SJCRH30 (cell line): ENCODE measurements around the gene DYNC2H1. TPM values are rescaled to one million over a fixed set of nuclear protein-coding genes. Genes with fewer than 3 reads are reported as not detected.
A peak's percentile ranks its signal among the peaks of the same experiment; 100 is the strongest.
"Not testable (repeated sequence)": the region's sequence is repeated elsewhere in the genome, so short reads cannot be mapped to it uniquely, and the experiment has no call there.

Source experiments
- DNase-seq, 2 experiments: peaks; one replicate each; pipeline ENCODE4 v3.0.0-alpha.2; 2015 to 2020
- H3K27ac ChIP-seq: fragments of 250-450 bp; sonication (Bioruptor Pico); 2 replicates; pipeline ENCODE4 v1.5.1; 2020; ENCODE audit warnings: mild to moderate bottlenecking, moderate library complexity
- H3K27me3 ChIP-seq: fragments of 250-450 bp; sonication (Bioruptor Pico); 2 replicates; pipeline ENCODE4 v1.5.1; 2020; ENCODE audit warnings: mild to moderate bottlenecking, moderate library complexity
- H3K36me3 ChIP-seq: fragments of 250-450 bp; sonication (Bioruptor Pico); 2 replicates; pipeline ENCODE4 v1.5.1; 2020; ENCODE audit warnings: mild to moderate bottlenecking, moderate library complexity
- H3K4me1 ChIP-seq: fragments of 250-450 bp; sonication (Bioruptor Pico); 2 replicates; pipeline ENCODE4 v1.5.1; 2020; ENCODE audit warnings: mild to moderate bottlenecking, moderate library complexity
- H3K4me3 ChIP-seq: fragments of 250-450 bp; sonication (Bioruptor Pico); 2 replicates; pipeline ENCODE4 v1.5.1; 2020; ENCODE audit warnings: mild to moderate bottlenecking, moderate library complexity
- H3K9me3 ChIP-seq: fragments of 250-450 bp; sonication (Bioruptor Pico); replicated peaks from 2 replicates; pipeline ENCODE4 v1.5.1; 2020; ENCODE audit warnings: mild to moderate bottlenecking, moderate library complexity
- total RNA-seq: library from RNA; depleted of rRNA; stranded (reverse); fragments of >200 nt; shearing (Covaris generic); gene quantifications from 2 replicates; pipeline ENCODE4 v1.2.3, GENCODE V29; 2014

Gene DYNC2H1
- total RNA-seq, 1 experiment from 2014 or later = 13.9 TPM

DNA sequence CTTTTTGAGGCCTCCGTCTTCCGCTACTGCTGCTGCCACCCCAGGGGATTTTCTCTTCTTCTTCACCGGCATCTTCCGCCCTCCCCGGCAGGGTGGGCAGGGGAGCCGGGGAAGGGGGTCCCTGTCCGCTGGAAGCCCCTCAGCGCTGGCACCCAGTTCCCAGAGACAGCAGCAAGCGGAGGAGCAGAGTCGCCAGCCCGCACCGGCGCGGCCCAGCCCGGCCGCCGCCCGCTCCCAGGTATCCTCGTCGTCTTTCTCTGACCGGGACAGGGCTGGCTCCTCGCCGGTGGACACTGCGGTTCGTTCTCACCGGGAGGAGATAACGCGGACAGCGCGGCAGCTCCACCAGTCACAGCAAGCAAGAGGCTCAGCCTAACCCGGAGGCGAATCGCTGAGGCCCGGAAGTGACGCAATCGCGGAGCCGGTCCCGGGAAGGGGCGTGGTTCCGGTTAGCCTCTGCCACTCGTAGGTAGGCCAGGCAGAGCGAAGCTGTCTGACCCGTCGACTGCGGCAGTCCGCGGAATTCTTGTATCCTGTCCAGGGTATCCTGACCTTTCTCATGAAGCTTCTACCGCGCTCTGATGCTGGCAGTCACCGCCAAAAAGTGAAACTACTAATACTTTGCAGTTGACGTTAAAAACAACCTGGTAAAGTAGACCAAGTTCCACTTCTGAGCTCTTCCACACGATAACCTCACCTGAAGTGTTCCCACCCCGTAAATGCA is 17.3 kb upstream of the DYNC2H1 start, which contains the start of gene DCUN1D5:
TSS of gene DCUN1D5 (minus strand) at position 360 of the 724 bp plus-strand sequence. CDS start at position 72, 288 bp downstream.
- peaks cover 6% of the 10 kb centered on the region; the same call in 1 of the 2 replicates for H3K4me1 ChIP-seq
- peak within 1 kb of the TSS; percentile 85 for H3K4me3 ChIP-seq
- H3K27me3 ChIP-seq = no peaks in the 10 kb centered on the region
- H3K27ac ChIP-seq = peak within 1 kb of the TSS; percentile 60
- H3K9me3 ChIP-seq = no peaks in the 10 kb centered on the region
- peaks cover 4% of the 10 kb centered on the region for H3K36me3 ChIP-seq
- peak; percentile 88 to 91 for DNase-seq

DNA sequence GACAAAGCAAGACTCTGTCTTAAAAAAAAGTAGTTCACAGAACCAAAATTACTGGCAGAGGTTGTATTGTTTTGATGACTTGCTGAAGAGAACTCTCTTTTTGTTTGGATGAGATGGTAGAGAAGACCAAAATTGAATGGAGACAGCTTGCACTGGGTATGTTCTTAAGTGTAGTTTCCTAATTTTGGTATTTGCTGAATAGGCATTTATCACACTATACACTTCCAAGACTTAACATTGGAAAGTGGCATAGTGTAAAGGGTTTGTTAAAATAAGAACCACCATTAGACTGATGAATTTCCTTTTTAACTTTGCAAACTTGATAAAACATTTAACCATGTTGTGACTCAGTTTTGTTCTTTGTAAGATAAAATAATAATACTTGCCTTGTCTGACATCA is 11.9 kb upstream of the DYNC2H1 start:
- Histone ChIP-seq H3K9me3 (no peaks in the 10 kb centered on the region), H3K36me3 (no peaks in the 10 kb centered on the region), H3K4me3 (no peak overlapping the region), H3K4me1 (no peaks in the 10 kb centered on the region), H3K27ac (no peak overlapping the region), H3K27me3 (no peaks in the 10 kb centered on the region)
- DNase-seq = no peak

DNA sequence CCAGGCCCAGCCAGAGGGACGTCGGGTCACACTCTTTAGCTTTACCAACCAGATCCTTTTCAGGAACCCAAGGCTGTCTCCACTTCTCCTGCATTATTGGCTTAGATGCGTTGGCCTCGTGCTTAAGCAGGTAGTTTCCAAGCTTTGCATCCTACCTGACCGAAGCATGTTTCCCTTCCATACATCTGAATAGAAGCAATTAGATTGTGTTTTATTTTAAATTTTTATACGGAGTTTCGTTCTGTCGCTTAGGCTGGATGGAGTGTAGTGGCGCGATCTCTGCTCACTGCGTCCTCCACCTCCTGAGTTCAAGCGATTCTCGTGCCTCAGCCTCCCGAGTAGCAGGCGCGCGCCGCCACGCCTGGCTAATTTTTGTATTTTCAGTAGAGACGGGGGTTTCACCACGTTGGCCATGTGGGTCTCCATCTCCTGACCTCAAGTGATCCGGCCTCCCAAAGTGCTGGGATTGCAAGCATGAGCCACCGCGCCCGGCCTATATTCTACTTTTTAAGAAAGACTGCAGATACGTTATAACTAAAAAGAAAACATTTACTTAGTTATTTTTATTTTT is 677 bp downstream of the DYNC2H1 start:
- peak overlapping the region; percentile 36 for H3K27ac ChIP-seq
- peaks cover 6% of the 10 kb centered on the region; the same call in 1 of the 2 replicates for H3K4me1 ChIP-seq
- DNase-seq = no peak
- peak overlapping the region; percentile 79 for H3K4me3 ChIP-seq
- H3K9me3 ChIP-seq = no peaks in the 10 kb centered on the region
- no peaks in the 10 kb centered on the region for H3K36me3 ChIP-seq
- H3K27me3 ChIP-seq = no peaks in the 10 kb centered on the region

DNA sequence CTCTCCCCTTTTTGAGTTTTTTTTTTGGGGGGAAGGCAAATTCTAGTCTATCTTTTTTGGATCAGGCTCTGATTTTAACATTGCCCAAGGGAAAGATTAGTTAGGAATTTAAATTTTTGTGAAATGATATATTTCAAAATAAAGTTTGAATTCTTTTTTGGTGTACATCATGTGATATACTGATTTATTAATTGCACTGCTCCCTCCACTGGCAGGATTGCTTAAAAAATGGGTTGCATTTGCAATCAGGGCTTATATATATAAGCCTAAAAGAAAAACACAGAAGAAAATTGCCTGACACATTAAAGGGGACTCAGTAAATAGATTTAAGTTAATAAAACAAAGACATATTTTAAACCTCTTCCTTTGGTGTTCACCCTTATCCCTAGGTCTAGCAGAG is 1.2 kb downstream of the DYNC2H1 start:
- Histone ChIP-seq H3K36me3 (no peaks in the 10 kb centered on the region), H3K4me3 (peak overlapping the region; percentile 79; the same call in 1 of the 2 replicates), H3K27ac (no peak overlapping the region), H3K4me1 (peaks cover 6% of the 10 kb centered on the region; the same call in 1 of the 2 replicates), H3K27me3 (no peaks in the 10 kb centered on the region), H3K9me3 (no peaks in the 10 kb centered on the region)
- DNase-seq = no peak

DNA sequence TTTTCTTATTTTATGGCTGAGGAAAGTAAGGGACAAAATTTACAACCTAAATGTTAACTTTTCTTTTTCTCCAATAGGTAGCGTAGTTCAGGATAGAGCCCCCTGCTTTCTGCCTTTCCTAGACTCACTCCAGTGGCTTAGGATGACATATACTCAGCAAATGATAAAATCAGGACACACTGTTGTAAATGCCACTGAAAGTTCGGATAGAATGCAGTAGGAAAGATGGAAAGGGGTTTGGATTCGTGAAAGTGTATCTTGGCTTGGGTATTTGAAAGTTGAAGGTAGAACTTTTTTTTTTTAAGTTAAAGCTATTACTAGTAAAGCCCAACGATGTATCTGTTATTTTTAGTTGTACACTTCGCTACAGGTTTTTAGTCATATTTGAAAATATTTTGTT is 2.2 kb downstream of the DYNC2H1 start:
- Histone ChIP-seq H3K9me3 (no peaks in the 10 kb centered on the region), H3K4me3 (no peak overlapping the region), H3K36me3 (no peaks in the 10 kb centered on the region), H3K27ac (no peak overlapping the region), H3K4me1 (peaks cover 6% of the 10 kb centered on the region; the same call in 1 of the 2 replicates), H3K27me3 (no peaks in the 10 kb centered on the region)
- DNase-seq = no peak

DNA sequence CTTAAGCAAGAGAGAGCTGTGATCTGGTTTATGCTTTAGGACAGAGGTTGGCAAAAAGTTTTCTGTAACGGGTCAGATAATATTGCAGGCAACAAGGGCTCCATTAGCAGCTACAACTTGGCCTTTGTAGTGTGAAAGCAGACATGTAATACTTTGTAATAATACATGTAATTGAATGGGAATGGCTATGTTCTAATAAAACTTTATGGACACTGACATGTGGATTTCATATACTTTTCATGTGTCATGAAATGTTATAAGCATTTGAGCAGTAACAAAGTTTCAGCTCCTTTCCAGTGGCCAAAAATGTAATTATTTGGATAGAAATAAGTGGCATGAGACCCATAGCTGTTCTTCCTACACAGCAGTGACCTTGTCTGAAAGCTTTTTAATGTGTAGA is 3.1 kb downstream of the DYNC2H1 start:
- no peak for DNase-seq
- H3K27me3 ChIP-seq = no peaks in the 10 kb centered on the region
- no peaks in the 10 kb centered on the region for H3K9me3 ChIP-seq
- H3K36me3 ChIP-seq = no peaks in the 10 kb centered on the region
- peaks cover 6% of the 10 kb centered on the region; the same call in 1 of the 2 replicates for H3K4me1 ChIP-seq
- H3K4me3 ChIP-seq = no peak overlapping the region
- no peak overlapping the region for H3K27ac ChIP-seq

DNA sequence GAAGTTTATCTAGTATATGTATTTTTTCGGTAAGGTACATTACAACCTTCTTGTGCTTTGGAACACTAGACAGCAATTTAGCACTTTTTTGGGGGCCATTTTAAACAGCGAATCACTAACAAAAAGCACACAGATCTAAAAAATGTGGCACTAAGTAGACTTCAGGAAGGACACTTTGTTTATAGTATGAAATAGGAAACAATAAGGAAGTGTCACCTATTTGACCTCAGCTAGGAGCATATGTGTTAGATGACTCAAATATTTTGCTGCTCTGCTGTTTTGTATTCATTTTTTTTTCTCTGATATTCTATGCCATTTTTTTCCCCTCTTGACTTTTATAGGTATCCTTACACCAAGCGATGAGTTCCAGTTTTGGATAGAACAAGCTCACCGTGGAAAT is 5.6 kb downstream of the DYNC2H1 start:
- Histone ChIP-seq H3K27me3 (no peaks in the 10 kb centered on the region), H3K36me3 (no peaks in the 10 kb centered on the region), H3K4me3 (no peak overlapping the region), H3K9me3 (no peaks in the 10 kb centered on the region), H3K4me1 (no peaks in the 10 kb centered on the region), H3K27ac (no peak overlapping the region)
- no peak for DNase-seq

DNA sequence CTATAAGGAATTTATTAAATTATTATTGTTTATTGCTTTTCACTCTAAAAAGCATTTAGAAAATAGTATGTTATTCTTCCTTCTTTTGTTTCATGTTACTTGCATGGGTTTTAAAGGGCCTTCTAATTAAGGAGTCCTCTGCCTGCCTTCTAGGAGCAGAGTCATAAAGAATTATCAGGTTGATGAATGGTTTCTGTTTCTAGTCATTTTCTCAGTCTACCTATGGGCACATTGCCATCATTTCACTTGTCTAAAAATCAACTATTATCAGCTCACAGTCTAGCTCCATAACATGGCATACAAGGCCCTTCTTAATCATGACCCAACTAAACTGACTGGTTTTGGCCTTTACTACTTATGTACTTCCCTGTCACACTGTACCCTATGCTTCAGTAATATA is 16.2 kb downstream of the DYNC2H1 start:
- H3K36me3 ChIP-seq = no peaks in the 10 kb centered on the region
- no peak for DNase-seq
- no peak overlapping the region for H3K4me3 ChIP-seq
- no peaks in the 10 kb centered on the region for H3K9me3 ChIP-seq
- H3K4me1 ChIP-seq = no peaks in the 10 kb centered on the region
- H3K27ac ChIP-seq = no peak overlapping the region
- no peaks in the 10 kb centered on the region for H3K27me3 ChIP-seq

DNA sequence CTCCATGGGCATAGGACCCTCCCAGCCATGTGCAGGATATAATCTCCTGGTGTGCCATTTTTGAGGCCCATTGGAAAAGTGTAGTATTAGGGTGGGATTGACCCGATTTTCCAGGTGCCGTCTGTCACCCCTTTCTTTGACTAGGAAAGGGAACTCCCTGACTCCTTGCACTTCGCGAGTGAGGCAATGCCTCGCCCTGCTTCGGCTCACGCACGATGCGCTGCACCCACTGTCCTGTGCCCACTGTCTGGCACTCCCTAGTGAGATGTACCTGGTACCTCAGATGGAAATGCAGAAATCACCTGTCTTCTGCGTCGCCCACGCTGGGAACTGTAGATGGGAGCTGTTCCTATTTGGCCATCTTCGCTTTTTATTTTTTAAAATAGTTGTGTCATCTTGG is 32.8 kb downstream of the DYNC2H1 start:
- not testable (repeated sequence) for H3K4me1 ChIP-seq, DNase-seq, H3K27me3 ChIP-seq, H3K4me3 ChIP-seq, H3K27ac ChIP-seq, H3K9me3 ChIP-seq, H3K36me3 ChIP-seq

DNA sequence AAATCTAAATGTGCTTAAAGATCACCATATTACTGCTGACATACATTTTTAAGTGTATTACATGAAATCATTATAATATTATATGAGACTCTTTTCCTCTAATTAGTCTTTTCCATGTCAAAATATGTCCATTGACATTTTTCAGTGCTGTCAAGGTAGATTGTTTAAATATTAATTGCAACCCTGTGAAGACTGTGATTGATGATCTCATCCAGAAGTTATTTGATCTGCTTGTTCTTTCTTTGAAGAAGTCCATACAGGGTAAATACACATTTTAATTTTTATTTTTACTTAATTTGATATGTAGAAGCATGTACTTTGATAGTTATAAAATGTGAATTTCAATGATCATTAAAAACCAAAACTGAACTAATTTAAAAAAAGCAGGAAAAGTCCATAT is 38.4 kb downstream of the DYNC2H1 start:
- no peak overlapping the region for H3K4me3 ChIP-seq
- no peaks in the 10 kb centered on the region for H3K4me1 ChIP-seq
- H3K9me3 ChIP-seq = no peaks in the 10 kb centered on the region
- H3K36me3 ChIP-seq = no peaks in the 10 kb centered on the region; the same call in 1 of the 2 replicates
- DNase-seq = no peak
- H3K27ac ChIP-seq = no peak overlapping the region
- H3K27me3 ChIP-seq = no peaks in the 10 kb centered on the region

DNA sequence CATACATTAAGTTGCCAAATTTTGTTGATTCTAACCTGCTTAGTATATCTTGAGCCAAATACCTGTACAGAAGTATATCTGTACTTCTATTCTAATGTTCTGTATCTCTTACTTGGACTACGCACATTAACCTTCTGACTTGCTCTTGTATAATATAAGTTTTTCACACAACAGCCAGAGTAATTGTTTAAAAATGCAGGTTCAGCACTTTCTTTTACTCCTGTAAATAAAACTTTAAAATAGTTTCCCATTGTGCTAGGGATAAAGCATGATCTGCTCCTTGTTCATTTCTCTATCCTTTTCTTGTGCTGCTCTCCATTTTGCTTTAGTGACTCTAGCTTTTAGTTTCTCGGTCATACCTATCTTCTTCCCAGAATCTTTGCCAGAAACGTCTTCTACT is 48.3 kb downstream of the DYNC2H1 start:
- H3K4me1 ChIP-seq = no peaks in the 10 kb centered on the region
- DNase-seq = no peak
- no peak overlapping the region for H3K4me3 ChIP-seq
- H3K36me3 ChIP-seq = 0 out of 2 replicates have a peak, but pooled peaks cover 2% of the 10 kb centered on the region
- H3K9me3 ChIP-seq = no peaks in the 10 kb centered on the region
- H3K27ac ChIP-seq = no peak overlapping the region
- H3K27me3 ChIP-seq = no peaks in the 10 kb centered on the region

DNA sequence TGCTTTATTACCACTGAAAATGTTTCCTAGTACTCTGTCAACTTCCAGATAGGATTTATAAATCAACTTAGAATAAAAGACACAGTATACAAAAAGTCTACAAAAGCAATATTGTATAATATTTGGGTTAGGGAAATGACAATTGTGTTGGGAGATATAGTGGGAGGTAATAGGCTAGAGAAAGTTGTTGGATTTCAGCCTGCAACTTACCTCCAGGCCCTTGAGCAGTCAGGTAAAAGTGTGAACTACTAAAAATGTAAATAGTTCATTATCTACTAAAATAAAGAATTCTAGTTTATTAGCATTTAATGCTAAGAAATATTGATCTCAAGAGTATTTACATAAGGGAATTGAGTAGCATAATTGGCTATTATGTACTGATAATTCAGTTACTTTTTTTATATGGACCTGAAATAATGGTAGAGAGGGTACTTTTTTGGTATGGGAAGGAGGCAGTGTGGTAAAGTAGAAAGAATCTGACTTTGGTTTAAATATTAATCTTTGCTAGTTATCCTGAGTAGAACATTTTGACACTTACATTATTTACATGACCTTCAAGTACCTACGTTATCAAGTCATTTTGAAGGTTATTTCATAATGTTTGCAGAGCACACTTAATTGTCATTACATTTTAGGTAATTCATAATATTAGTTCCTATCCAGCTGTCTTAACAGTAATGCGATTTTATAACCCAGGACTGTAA is 55.0 kb downstream of the DYNC2H1 start:
- H3K27me3 ChIP-seq = no peaks in the 10 kb centered on the region
- H3K4me1 ChIP-seq = no peaks in the 10 kb centered on the region
- H3K4me3 ChIP-seq = no peak overlapping the region
- no peak overlapping the region for H3K27ac ChIP-seq
- no peaks in the 10 kb centered on the region for H3K36me3 ChIP-seq
- DNase-seq = no peak
- no peaks in the 10 kb centered on the region for H3K9me3 ChIP-seq

DNA sequence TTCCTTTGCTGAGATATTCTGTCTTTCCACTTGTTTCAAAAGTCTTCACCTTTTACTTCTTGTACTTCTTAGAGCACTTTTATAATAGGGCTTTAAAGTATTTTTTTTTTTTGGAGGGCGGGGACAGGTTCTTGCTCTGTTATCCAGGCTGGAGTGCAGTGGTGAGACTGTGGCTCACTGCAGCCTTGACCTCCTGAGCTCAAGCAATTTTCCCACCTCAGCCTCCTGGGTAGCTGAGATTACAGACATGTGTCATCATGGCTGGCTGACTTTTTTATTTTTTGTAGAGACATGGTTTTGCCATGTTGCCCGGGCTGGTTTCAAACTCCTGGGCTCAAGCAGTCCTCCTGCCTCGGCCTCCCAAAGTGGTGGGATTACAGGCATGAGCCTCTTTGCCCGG is 57.9 kb downstream of the DYNC2H1 start:
- Histone ChIP-seq H3K27me3 (no peaks in the 10 kb centered on the region), H3K9me3 (no peaks in the 10 kb centered on the region), H3K4me1 (no peaks in the 10 kb centered on the region), H3K36me3 (no peaks in the 10 kb centered on the region), H3K4me3 (no peak overlapping the region), H3K27ac (no peak overlapping the region)
- DNase-seq = no peak

DNA sequence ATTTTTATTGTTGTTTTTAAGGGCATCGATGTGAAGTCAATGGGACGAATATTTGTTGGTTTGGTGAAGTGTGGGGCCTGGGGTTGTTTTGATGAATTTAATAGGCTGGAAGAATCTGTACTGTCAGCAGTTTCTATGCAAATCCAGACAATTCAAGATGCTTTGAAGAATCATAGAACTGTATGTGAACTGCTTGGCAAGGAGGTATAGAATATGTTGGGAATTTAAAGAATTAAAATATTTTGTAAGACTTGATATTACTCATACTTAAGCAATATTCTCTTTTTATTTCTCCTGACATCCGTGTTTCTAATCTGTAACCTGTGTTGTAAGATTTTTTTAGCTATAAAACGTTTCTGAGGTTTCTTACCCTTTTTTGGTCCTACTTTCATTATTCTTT is 61.6 kb downstream of the DYNC2H1 start:
- no peaks in the 10 kb centered on the region for H3K36me3 ChIP-seq
- H3K27ac ChIP-seq = no peak overlapping the region
- no peaks in the 10 kb centered on the region for H3K4me1 ChIP-seq
- H3K27me3 ChIP-seq = no peaks in the 10 kb centered on the region
- no peak for DNase-seq
- no peak overlapping the region for H3K4me3 ChIP-seq
- H3K9me3 ChIP-seq = no peaks in the 10 kb centered on the region

DNA sequence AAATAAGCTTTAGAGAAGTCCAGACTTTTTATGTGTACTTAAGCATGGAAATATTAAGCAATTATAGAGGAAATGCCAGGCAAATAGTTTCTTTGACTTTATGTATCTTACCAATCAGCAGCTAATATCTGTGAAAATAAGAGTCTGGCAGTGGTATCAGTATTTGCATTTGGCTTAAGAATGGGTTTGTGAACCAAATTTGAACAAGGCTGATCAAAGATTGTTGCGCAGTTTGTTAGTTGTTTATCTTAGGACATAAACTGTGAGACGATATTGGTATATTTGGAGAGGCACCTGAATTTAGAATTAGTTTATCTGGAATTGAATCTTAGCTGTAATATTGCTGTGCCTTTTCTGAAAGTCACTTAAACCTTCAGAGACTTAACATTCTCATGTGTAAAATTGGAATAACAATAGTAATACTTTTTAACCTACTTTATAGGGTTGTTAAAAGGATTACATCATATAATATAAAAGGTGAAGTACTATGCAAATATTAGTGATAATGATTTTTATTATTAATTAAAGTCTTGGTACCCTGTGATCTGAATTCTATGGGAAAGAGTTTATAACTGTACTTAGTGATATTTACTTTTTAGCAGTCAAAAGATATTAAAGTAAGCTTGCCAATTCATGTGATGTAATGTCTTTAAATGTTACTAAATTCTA is 66.4 kb downstream of the DYNC2H1 start:
- Histone ChIP-seq H3K27ac (no peak overlapping the region), H3K36me3 (no peaks in the 10 kb centered on the region), H3K4me1 (no peaks in the 10 kb centered on the region), H3K9me3 (no peaks in the 10 kb centered on the region), H3K27me3 (no peaks in the 10 kb centered on the region), H3K4me3 (no peak overlapping the region)
- no peak for DNase-seq
